Effector memory CD4-positive, alpha-beta T cell (primary cell): ENCODE data around the gene NCEH1.
A peak's percentile ranks its signal among the peaks of the same experiment; 100 is the strongest.
"Not testable (repeated sequence)": the region's sequence is repeated elsewhere in the genome, so short reads cannot be mapped to it uniquely, and the experiment has no call there.

Experiments used
- DNase-seq, 3 donors: peaks; one replicate each; pipeline ENCODE4 v3.0.0-alpha.2; 2020
- H3K27ac ChIP-seq: 2 replicates; pipeline ENCODE4 v1.7.0; 2013; ENCODE audit warnings: mild to moderate bottlenecking, low read length, moderate library complexity; ENCODE audit not compliant: insufficient read depth, poor library complexity, severe bottlenecking
- H3K27me3 ChIP-seq: replicated peaks from 2 replicates; pipeline ENCODE4 v1.7.0; 2013; ENCODE audit warnings: mild to moderate bottlenecking, low read length; ENCODE audit not compliant: insufficient read depth, control insufficient read depth, poor library complexity, severe bottlenecking
- H3K36me3 ChIP-seq: 2 replicates; pipeline ENCODE4 v1.7.0; 2013; ENCODE audit warnings: mild to moderate bottlenecking, low read length, moderate library complexity; ENCODE audit not compliant: control insufficient read depth, insufficient read depth
- H3K4me1 ChIP-seq: 2 replicates; pipeline ENCODE4 v1.7.0; 2013; ENCODE audit warnings: low read length, mild to moderate bottlenecking; ENCODE audit not compliant: control insufficient read depth, insufficient read depth, poor library complexity, severe bottlenecking
- H3K4me3 ChIP-seq: 2 replicates; pipeline ENCODE4 v1.7.0; 2013; ENCODE audit warnings: low read length, low read depth, mild to moderate bottlenecking; ENCODE audit not compliant: insufficient read depth, poor library complexity, severe bottlenecking
- H3K9me3 ChIP-seq: 2 replicates; pipeline ENCODE4 v1.7.0; 2013; ENCODE audit warnings: mild to moderate bottlenecking, low read length, moderate library complexity; ENCODE audit not compliant: control insufficient read depth

The NCEH1 gene

GRCh38 chr3:172606021-172606420, 104.8 kb downstream of the NCEH1 start:
- Histone ChIP-seq H3K27ac (no peak overlapping the region), H3K27me3 (no peaks in the 10 kb centered on the region), H3K4me3 (no peak overlapping the region), H3K9me3 (no peaks in the 10 kb centered on the region), H3K4me1 (no peaks in the 10 kb centered on the region), H3K36me3 (no peaks in the 10 kb centered on the region)
- DNase-seq = no peak

- Histone ChIP-seq H3K4me1 (no peaks in the 10 kb centered on the region), H3K27ac (no peak overlapping the region), H3K36me3 (no peaks in the 10 kb centered on the region), H3K9me3 (no peaks in the 10 kb centered on the region), H3K27me3 (no peaks in the 10 kb centered on the region), H3K4me3 (no peak overlapping the region)
- DNase-seq = no peak
These were observed 105.8 kb downstream of the NCEH1 start for GRCh38 chr3:172604895-172605646.

GRCh38 chr3:172601066-172601832, 109.6 kb downstream of the NCEH1 start:
- no peaks in the 10 kb centered on the region for H3K36me3 ChIP-seq
- no peak overlapping the region for H3K4me3 ChIP-seq
- no peak for DNase-seq
- no peak overlapping the region for H3K27ac ChIP-seq
- no peaks in the 10 kb centered on the region for H3K4me1 ChIP-seq
- H3K9me3 ChIP-seq = no peaks in the 10 kb centered on the region
- no peaks in the 10 kb centered on the region for H3K27me3 ChIP-seq

GRCh38 chr3:172600644-172601065, 110.2 kb downstream of the NCEH1 start:
- no peak for DNase-seq
- Histone ChIP-seq H3K9me3 (no peaks in the 10 kb centered on the region), H3K36me3 (no peaks in the 10 kb centered on the region), H3K4me3 (no peak overlapping the region), H3K27me3 (no peaks in the 10 kb centered on the region), H3K4me1 (peaks cover 2% of the 10 kb centered on the region), H3K27ac (no peak overlapping the region)

- Histone ChIP-seq H3K27me3 (no peaks in the 10 kb centered on the region), H3K4me1 (peaks cover 13% of the 10 kb centered on the region), H3K4me3 (no peak overlapping the region), H3K27ac (no peak overlapping the region), H3K9me3 (no peaks in the 10 kb centered on the region), H3K36me3 (no peaks in the 10 kb centered on the region)
- no peak for DNase-seq
These were observed 112.0 kb downstream of the NCEH1 start for GRCh38 chr3:172598904-172599303.

DNA sequence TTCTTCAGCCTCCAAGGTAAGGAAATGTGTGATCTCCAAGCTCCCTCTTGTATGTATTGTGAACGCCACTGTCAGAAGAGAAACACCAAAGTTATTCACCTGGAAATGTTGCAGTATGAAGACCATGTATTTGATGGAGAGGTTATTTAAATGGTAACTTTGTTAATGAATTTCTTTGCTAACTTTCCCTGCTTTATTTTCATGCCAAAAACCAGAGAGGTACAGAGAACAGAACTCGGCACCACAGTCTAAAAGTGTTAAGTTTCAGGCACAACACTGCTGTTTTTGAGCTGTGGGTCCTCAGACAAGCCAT, 114.5 kb downstream of the NCEH1 start:
- H3K4me3 ChIP-seq = no peak overlapping the region
- no peaks in the 10 kb centered on the region for H3K9me3 ChIP-seq
- H3K27ac ChIP-seq = no peak overlapping the region
- DNase-seq = no peak
- H3K27me3 ChIP-seq = no peaks in the 10 kb centered on the region
- H3K36me3 ChIP-seq = no peaks in the 10 kb centered on the region
- peaks cover 33% of the 10 kb centered on the region for H3K4me1 ChIP-seq

DNA sequence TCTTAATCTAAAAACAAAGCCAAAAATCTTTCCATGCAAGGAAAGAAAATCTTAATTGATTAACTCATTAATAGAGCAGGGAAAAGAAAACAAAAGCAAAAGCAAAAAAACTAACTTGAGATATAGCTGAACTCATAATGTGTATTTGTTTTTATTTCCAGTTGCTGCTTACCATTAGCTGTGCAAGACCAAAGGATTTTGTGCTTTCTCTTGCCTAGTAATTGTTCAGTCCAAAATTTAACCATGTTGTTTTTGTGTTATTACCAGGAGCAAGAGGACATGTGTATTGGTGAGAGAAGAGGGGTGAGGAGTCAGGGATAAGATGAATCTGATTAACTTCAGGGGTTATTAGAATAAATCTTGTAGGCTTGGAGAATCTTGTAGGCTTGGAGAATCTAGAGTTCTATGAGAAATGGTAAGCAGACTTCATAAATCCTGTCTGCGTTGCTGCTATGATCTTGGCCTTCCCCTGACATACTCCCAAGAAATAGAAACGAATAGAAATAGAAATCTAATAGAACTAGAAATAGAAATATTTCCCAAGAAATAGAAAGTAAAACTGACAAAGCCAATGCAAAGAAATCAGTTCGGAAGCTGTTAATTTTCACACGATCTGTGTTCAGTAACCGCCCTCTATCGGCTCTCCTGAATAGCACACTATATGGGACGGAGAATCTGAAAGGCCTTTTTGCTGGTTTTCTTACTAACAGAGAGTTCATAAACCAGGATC, 115.0 kb downstream of the NCEH1 start:
- Histone ChIP-seq H3K27me3 (no peaks in the 10 kb centered on the region), H3K36me3 (no peaks in the 10 kb centered on the region), H3K27ac (peak overlapping the region; percentile 73), H3K4me3 (peak overlapping the region; percentile 47), H3K9me3 (no peaks in the 10 kb centered on the region), H3K4me1 (peaks cover 39% of the 10 kb centered on the region)
- DNase-seq = peak in 1 of 3 donors; percentile 18

GRCh38 chr3:172594900-172595663, 115.8 kb downstream of the NCEH1 start:
- H3K9me3 ChIP-seq, H3K27me3 ChIP-seq, DNase-seq, H3K4me3 ChIP-seq, H3K36me3 ChIP-seq: not testable (repeated sequence)
- Histone ChIP-seq H3K4me1 (peaks cover 40% of the 10 kb centered on the region), H3K27ac (peak overlapping the region; percentile 73)

DNA sequence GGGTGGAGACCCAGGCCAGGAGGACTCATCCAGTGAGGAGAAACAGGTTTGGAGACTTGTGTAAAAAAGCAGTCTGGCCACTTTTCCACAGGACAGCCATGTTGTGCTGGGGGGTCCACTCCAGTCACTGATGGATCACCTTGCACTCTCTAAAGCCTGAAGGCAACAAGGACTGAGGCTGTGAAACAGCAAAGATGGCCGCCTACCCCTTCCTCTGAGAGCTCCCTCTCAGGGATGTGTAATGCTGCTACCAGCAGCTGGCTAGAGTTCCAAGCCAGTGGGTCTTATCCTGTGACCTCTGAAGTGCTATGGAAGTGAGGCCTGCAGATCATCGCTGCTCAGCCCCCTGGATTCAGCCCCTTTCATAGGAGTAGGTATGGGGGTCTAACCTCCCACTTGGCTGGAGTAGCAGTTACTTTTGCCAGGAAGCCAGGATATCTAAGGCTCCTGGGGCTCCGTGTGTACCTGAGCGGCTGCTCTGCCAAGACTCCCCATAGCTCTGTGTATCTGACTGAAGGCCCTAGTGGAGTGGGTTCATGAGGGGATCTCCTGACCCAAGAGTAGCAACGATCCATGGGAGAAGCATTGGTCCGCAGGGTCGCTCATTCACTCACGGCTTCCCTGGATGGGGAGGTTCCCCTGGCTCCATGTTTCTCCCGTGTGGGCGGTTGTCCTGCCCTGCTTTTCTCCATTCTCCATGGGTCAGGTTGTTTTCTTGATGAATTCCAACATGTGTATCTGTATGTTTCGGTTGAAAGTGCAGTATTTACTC, 117.8 kb downstream of the NCEH1 start:
- H3K36me3 ChIP-seq = no peaks in the 10 kb centered on the region
- H3K9me3 ChIP-seq = no peaks in the 10 kb centered on the region
- H3K4me1 ChIP-seq = peaks cover 40% of the 10 kb centered on the region
- H3K4me3 ChIP-seq = peak overlapping the region; percentile 2
- no peaks in the 10 kb centered on the region for H3K27me3 ChIP-seq
- H3K27ac ChIP-seq = peak overlapping the region; percentile 67
- no peak for DNase-seq
